Uterus (tissue), 4 donors: ENCODE measurements around the gene ZNF324B. TPM values are rescaled to one million over a fixed set of nuclear protein-coding genes. Genes with fewer than 3 reads are reported as not detected.
"Not testable (repeated sequence)": the region's sequence is repeated elsewhere in the genome, so short reads cannot be mapped to it uniquely, and the experiment has no call there.

Source experiments
- DNase-seq, 2 donors: peaks; one replicate each; pipeline ENCODE4 v3.0.0-alpha.2; 2019 to 2020
- H3K27ac ChIP-seq, 2 donors: fragments of 200-600 bp; sonication (generic); 1 replicate in 1 of 2; 2 replicates in 1 of 2; pipeline ENCODE4 v1.5.1; 2016 to 2018
- H3K27me3 ChIP-seq, 2 donors: fragments of 200-600 bp; sonication (generic); one replicate each; pipeline ENCODE4 v1.5.1; 2018 to 2019; ENCODE audit warnings: control low read depth in 1 of 2
- H3K36me3 ChIP-seq, 2 donors: fragments of 200-600 bp; sonication (generic); one replicate each; pipeline ENCODE4 v1.5.1; 2019; ENCODE audit warnings: control low read depth in 1 of 2
- H3K4me1 ChIP-seq, 2 donors: fragments of 200-600 bp; sonication (generic); one replicate each; pipeline ENCODE4 v1.5.1; 2018 to 2019; ENCODE audit warnings: control low read depth in 1 of 2
- H3K4me3 ChIP-seq, 2 donors: fragments of 200-600 bp; sonication (generic); 1 replicate in 1 of 2; 2 replicates in 1 of 2; pipeline ENCODE4 v1.5.1; 2018 to 2019; ENCODE audit warnings: mild to moderate bottlenecking in 1 of 2
- H3K9me3 ChIP-seq, 2 donors: fragments of 200-600 bp; sonication (generic); one replicate each; pipeline ENCODE4 v1.5.1; 2019; ENCODE audit warnings: control low read depth in 1 of 2
- POLR2A ChIP-seq, 2 donors: fragments of 450-650 bp; IDR thresholded peaks; one replicate each; pipeline ENCODE4 v1.6.1; 2016; ENCODE audit warnings: antibody characterized with exemption in 2 of 2, mild to moderate bottlenecking in 1 of 2, moderate library complexity in 1 of 2
- intact Hi-C: fragments of 100-400 bp; cut with DNase I; formaldehyde crosslinking; loops from one replicate; pipeline ENCODE4 v1.15.1; 2023; ENCODE audit warnings: low total_unique reads
- total RNA-seq, 4 donors: library from RNA; depleted of rRNA in 3 of 4; stranded (reverse); fragments of >200 nt in 3 of 4; gene quantifications; one replicate each; pipeline versions ENCODE4 v1.1.0 to v1.2.4, GENCODE V29; 2014 to 2023
- TF ChIP-seq, protein P1 (sequence below), 4 experiments: fragments of 200-600 bp in 2 of 4; fragments of 450-650 bp in 2 of 4; sonication (generic) in 2 of 4; IDR thresholded peaks; one replicate each; pipeline ENCODE4 v1.5.1; 2016 to 2019; ENCODE audit warnings: antibody characterized with exemption in 4 of 4, mild to moderate bottlenecking in 2 of 4, moderate library complexity in 1 of 4
- donor health status: DM: yes; HTN: yes; CAD: no.

The ZNF324B gene
- total RNA-seq, 4 donors from 2014 or later = 1.2 to 17.5 (median 7.3) TPM

DNA sequence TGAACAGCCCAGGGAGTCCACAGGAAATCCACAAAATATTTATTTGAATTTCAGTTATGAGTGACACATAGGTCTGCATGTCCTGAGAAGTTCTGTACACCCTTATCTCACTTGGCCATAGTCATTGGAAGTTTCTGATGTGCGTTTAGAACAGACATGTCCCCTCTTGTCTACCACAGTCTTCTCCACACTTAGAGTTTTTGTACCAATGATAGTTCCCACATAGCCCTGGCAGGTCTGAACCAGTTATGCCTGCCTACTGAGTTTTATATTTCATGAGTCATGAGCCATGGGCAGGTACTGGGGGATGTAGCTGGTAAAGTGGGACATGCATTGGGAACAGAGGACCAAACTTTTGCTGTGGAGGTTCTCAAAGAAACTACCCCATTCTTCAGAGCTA is 22.8 kb upstream of the ZNF324B start:
- Histone ChIP-seq H3K27ac (no peak overlapping the region), H3K27me3 (no peaks in the 10 kb centered on the region), H3K36me3 (no peaks in the 10 kb centered on the region), H3K4me1 (no peaks in the 10 kb centered on the region), H3K9me3 (peaks cover 0 to 50% of the 10 kb centered on the region in 2 donors), H3K4me3 (no peak overlapping the region)
- no peak for TF ChIP-seq POLR2A (IDR thresholded peaks at IDR 0.05)
- TF ChIP-seq, protein P1, sequence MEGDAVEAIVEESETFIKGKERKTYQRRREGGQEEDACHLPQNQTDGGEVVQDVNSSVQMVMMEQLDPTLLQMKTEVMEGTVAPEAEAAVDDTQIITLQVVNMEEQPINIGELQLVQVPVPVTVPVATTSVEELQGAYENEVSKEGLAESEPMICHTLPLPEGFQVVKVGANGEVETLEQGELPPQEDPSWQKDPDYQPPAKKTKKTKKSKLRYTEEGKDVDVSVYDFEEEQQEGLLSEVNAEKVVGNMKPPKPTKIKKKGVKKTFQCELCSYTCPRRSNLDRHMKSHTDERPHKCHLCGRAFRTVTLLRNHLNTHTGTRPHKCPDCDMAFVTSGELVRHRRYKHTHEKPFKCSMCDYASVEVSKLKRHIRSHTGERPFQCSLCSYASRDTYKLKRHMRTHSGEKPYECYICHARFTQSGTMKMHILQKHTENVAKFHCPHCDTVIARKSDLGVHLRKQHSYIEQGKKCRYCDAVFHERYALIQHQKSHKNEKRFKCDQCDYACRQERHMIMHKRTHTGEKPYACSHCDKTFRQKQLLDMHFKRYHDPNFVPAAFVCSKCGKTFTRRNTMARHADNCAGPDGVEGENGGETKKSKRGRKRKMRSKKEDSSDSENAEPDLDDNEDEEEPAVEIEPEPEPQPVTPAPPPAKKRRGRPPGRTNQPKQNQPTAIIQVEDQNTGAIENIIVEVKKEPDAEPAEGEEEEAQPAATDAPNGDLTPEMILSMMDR (IDR thresholded peaks at IDR 0.05) = no peak
- DNase-seq = no peak
- intact Hi-C loops = no loop called here

DNA sequence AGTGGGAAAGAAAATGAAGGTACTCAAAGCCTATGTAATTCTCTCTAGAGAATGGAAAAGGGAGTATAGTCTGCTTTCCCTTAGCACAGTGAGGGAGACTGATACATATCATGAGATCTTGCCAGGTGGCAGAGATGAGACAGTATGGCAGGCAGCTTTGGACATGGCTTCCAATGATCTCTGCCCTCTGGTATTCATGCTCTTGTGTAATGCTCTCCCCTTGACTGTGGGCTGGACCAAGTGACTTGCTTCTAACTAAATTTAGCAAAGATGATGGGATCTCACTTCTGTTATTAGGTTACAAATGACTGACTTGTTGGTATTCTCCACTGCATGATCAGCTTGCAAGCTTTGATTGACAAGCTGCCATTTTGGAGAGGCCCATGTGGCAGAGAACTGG is 21.7 kb upstream of the ZNF324B start:
- Histone ChIP-seq H3K9me3 (peaks cover 0 to 61% of the 10 kb centered on the region in 2 donors), H3K36me3 (no peaks in the 10 kb centered on the region), H3K4me1 (no peaks in the 10 kb centered on the region), H3K4me3 (no peak overlapping the region), H3K27ac (no peak overlapping the region), H3K27me3 (no peaks in the 10 kb centered on the region)
- no peak for DNase-seq
- intact Hi-C loops = no loop called here
- TF ChIP-seq, protein P1 (IDR thresholded peaks at IDR 0.05) = no peak
- no peak for TF ChIP-seq POLR2A (IDR thresholded peaks at IDR 0.05)

DNA sequence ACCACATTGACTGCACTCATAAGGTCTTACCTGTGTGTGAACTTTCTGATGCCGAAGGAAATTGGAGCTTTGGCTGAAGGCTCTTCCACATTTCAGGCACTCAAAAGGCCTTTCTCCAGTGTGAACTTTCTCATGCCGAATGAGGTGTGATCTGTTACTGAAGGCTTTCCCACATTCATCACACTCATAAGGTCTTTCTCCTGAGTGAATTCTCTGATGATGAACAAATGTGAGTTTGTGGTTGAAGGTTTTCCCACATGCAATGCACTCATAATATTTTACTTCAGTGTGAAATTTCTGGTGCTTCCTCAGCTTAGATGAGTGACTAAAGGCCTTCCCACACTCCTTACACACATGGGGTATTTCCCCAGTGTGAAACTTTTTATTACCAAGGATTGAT is 17.2 kb upstream of the ZNF324B start:
- no peak for DNase-seq
- no peak for TF ChIP-seq POLR2A (IDR thresholded peaks at IDR 0.05)
- TF ChIP-seq, protein P1 (IDR thresholded peaks at IDR 0.05) = no peak
- Histone ChIP-seq H3K9me3 (peaks cover 0 to 96% of the 10 kb centered on the region in 2 donors), H3K4me1 (no peaks in the 10 kb centered on the region), H3K36me3 (no peaks in the 10 kb centered on the region), H3K27ac (no peak overlapping the region), H3K4me3 (no peak overlapping the region), H3K27me3 (no peaks in the 10 kb centered on the region)
- intact Hi-C loops = no loop called here

DNA sequence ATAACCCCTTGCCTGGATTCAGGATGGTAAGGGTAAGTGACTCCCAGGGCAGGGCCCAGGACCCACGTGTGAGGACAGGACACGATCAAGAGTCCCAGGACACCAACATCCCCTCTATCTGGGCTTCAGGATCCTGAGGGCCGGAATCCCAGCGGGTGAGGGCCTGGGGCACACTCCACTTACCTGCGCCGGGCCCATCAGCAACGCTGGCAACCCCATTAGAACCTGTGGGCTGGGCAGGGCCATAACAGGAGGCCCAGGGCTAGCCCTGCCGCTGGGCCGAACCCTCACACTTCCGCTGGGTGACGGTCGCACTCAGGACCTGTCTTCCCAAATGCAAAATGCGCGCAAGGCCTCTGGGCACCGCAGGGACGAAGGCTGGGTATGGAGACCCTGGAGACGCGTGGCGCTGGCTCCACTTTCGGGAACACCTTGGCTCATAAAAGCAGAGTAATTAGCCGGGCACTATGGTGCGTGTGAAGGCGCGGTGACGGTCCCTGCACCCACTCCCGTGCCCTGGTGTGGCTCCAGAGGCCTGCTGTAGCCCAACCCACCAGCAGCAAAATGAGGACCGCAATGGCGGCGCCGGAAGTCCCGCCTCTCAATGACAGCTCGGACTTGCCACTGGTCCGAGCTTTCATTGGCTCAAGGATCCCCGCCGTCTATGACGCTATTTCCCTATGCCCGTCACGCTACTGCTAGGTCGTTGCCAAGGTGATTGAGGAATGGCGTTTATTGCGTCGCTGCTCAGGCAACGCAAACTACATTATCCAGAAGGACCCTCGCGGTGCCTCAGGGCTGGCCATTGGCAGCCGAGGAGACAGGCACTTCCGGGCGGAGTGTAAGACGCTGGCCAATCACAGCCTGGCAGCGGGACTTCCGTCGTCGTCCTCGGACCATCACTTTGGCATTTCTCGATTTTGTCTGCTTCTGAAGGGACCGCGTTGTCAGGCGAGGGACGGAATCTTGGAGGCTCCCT is 11.6 kb upstream of the ZNF324B start, which contains the start of gene ZNF132:
TSS of gene ZNF132 (minus strand) at position 578 of the 979 bp plus-strand sequence. CDS start at position 246, 332 bp downstream.
- no peaks in the 10 kb centered on the region for H3K36me3 ChIP-seq
- peaks cover 0 to 42% of the 10 kb centered on the region in 2 donors for H3K9me3 ChIP-seq
- H3K4me3 ChIP-seq = peak within 1 kb of the TSS; percentile 47 to 75
- DNase-seq = peak; percentile 95 to 99
- intact Hi-C loops = no loop called here
- peak within 1 kb of the TSS; percentile 69 to 71 for H3K27ac ChIP-seq
- H3K4me1 ChIP-seq = no peaks in the 10 kb centered on the region
- H3K27me3 ChIP-seq = no peaks in the 10 kb centered on the region
- TF ChIP-seq POLR2A (IDR thresholded peaks at IDR 0.05) = peak in 1 of 2 donors; percentile 27
- TF ChIP-seq, protein P1 (IDR thresholded peaks at IDR 0.05) = no peak

DNA sequence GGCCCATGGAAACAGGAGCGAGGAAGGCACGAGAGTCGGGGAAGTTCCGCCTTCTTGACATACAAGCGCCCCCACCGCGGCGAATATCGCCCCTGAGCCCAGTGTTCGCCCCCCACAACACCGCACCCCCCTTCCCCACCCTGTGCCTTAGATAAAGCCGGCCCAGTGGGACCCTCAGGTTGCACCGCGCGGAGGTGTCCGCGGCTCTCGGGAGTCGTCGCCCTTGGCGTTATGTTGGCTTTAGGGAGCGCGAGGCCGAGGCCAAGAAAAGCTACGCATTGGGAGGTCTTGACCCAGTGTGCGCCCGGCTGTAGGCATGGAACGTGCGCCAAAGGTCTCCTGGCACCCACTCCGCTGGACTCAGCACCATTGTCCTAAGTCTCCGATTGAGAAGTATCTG is 10.9 kb upstream of the ZNF324B start:
- Histone ChIP-seq H3K27me3 (no peaks in the 10 kb centered on the region), H3K27ac (peak overlapping the region; percentile 69 to 71), H3K36me3 (no peaks in the 10 kb centered on the region), H3K4me1 (no peaks in the 10 kb centered on the region), H3K9me3 (peaks cover 0 to 35% of the 10 kb centered on the region in 2 donors), H3K4me3 (peak overlapping the region; percentile 47 to 75)
- intact Hi-C loops = no loop called here
- DNase-seq = peak in 1 of 2 donors; percentile 39
- TF ChIP-seq, protein P1 (IDR thresholded peaks at IDR 0.05) = no peak
- no peak for TF ChIP-seq POLR2A (IDR thresholded peaks at IDR 0.05)

DNA sequence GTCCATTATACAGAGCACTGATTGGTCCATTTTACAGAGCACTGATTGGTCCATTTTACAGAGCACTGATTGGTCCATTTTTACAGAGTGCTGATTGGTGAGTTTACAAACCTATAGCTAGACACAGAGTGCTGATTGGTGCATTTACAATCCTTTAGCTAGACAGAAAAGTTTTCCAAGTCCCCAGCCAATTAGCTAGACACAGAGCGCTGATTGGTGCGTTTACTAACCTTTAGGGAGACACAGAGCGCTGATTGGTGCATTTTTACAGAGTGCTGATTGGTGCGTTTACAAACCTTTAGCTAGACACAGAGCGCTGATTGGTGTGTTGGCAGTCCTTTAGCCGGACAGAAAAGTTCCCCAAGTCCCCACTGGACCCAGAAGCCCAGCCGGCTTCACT is 8.4 kb upstream of the ZNF324B start:
- H3K36me3 ChIP-seq, DNase-seq, H3K4me3 ChIP-seq, H3K4me1 ChIP-seq, H3K27me3 ChIP-seq, H3K27ac ChIP-seq, intact Hi-C loops: not testable (repeated sequence)
- peaks cover 0 to 12% of the 10 kb centered on the region in 2 donors for H3K9me3 ChIP-seq

DNA sequence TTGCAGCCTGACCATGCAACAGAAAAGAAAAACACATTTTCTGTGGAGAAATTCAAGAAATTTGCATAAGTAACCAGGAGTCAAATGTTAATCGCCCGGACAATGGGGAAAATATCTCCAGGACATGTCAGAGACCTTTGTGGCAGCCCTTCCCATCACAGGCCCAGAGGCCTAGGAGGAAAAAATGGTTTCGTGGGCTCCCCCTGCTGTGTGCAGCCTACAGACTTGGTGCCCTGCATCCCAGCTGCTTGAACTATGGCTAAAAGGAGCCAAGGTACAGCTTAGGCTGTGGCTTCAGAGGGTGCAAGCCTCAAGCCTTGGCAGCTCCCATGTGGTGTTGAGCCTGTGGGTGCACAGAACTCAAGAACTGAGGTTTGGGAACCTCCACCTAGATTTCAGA is 2.6 kb upstream of the ZNF324B start:
- H3K4me1 ChIP-seq, H3K27ac ChIP-seq, DNase-seq, intact Hi-C loops, H3K9me3 ChIP-seq, H3K36me3 ChIP-seq, H3K4me3 ChIP-seq, H3K27me3 ChIP-seq: not testable (repeated sequence)

DNA sequence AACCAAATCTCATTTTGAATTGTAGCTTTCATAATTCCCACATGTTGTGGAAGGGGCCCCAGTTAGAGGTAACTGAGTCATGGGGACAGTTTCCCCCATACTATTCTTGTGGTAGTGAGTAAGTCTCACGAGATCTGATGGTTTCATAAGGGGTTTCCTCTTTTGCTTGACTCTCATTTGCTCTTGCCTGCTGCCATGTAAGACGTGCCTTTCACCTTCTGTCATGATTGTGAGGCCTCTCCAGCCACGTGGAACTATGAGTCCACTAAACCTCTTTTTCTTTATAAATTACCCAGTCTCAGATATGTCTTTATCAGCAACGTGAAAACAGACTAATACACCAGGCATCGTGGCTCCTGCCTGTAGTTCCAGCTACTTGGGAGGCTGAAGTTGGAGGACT is 1.4 kb upstream of the ZNF324B start:
- H3K4me1 ChIP-seq, H3K9me3 ChIP-seq, H3K27me3 ChIP-seq, H3K36me3 ChIP-seq, H3K4me3 ChIP-seq, intact Hi-C loops, H3K27ac ChIP-seq, DNase-seq: not testable (repeated sequence)
